Muscle of leg (tissue), 11 donors: ENCODE data around the gene CASS4. TPM values are rescaled to one million over a fixed set of nuclear protein-coding genes. Genes with fewer than 3 reads are reported as not detected.
"Not testable (repeated sequence)": the region's sequence is repeated elsewhere in the genome, so short reads cannot be mapped to it uniquely, and the experiment has no call there.

Experiments used
- DNase-seq: peaks from one replicate; pipeline ENCODE4 v3.0.0; 2013
- H3K27ac ChIP-seq: one replicate; pipeline ENCODE4 v1.5.1; 2013; ENCODE audit warnings: mild to moderate bottlenecking, low read length, control low read depth
- H3K27me3 ChIP-seq: one replicate; pipeline ENCODE4 v1.6.1; 2013; ENCODE audit warnings: low read length; ENCODE audit not compliant: control insufficient read depth, insufficient read depth
- H3K36me3 ChIP-seq: one replicate; pipeline ENCODE4 v1.6.1; 2013; ENCODE audit warnings: low read length; ENCODE audit not compliant: control insufficient read depth, insufficient read depth
- H3K4me1 ChIP-seq: one replicate; pipeline ENCODE4 v1.6.1; 2013; ENCODE audit warnings: low read length; ENCODE audit not compliant: control insufficient read depth, insufficient read depth
- H3K4me3 ChIP-seq: one replicate; pipeline ENCODE4 v1.5.1; 2013; ENCODE audit warnings: low read length, control low read depth
- H3K9me3 ChIP-seq: replicated peaks from 2 replicates; pipeline ENCODE4 v1.6.1; 2013; ENCODE audit warnings: low read depth, low read length; ENCODE audit not compliant: control insufficient read depth
- WGBS: methylation state at CpG from one replicate; pipeline ENCODE4 v1.1.5; 2013; ENCODE audit warnings: missing lambda C conversion rate; ENCODE audit not compliant: insufficient coverage; 5-methylcytosine and 5-hydroxymethylcytosine counted together
- polyA plus RNA-seq, 8 donors: library from polyadenylated mRNA; unstranded; fragments of 120-200 nt; gene quantifications; one replicate each; pipeline versions ENCODE4 v1.2.1 to v1.2.3, GENCODE V29; 2013; ENCODE audit warnings: inconsistent platforms in 1 of 8, low replicate concordance in 1 of 8; ENCODE audit not compliant: insufficient read length in 8 of 8, insufficient read depth in 1 of 8
- total RNA-seq: library from RNA; stranded (reverse); fragments of 120-200 nt; gene quantifications from one replicate; pipeline ENCODE4 v1.2.4, GENCODE V29; 2013

Gene CASS4
- total and polyA plus RNA-seq, 9 donors, result 4.8 to 8.1 (median 6.4) TPM

DNA sequence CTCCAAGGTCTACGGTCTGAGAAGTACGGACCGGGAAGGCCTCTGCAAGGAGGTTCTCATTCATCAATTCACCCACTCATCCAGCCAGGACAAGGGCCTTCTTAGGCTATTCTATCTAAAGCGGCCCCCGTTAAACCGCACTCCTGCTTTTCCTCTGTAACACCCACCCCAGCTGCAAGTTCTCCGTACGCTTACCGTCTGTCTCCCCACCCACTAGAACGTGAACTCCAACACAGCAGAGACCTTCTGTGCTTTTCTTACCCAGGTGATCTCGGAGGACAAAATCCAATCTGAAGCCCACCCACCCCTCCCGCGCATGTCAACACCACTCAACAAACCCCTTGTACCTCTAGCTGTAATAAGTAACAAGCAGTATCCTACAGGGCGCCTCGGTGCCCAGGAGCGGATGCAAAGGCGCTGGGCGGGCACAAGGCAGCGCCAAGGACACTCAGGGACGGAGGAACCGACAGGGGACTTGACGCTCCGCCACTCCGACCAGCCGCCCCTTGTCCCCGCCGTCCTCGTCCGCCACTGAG is 20.4 kb upstream of the CASS4 start:
- H3K27ac ChIP-seq, result peak overlapping the region; percentile 95
- H3K36me3 ChIP-seq, result peaks cover 24% of the 10 kb centered on the region
- DNase-seq, result no peak
- peak overlapping the region; percentile 71 for H3K4me3 ChIP-seq
- WGBS, result under 1% methylated on average over 27 of the region's 29 CpGs
- no peaks in the 10 kb centered on the region for H3K27me3 ChIP-seq
- H3K9me3 ChIP-seq, result no peaks in the 10 kb centered on the region
- H3K4me1 ChIP-seq, result peaks cover 14% of the 10 kb centered on the region

DNA sequence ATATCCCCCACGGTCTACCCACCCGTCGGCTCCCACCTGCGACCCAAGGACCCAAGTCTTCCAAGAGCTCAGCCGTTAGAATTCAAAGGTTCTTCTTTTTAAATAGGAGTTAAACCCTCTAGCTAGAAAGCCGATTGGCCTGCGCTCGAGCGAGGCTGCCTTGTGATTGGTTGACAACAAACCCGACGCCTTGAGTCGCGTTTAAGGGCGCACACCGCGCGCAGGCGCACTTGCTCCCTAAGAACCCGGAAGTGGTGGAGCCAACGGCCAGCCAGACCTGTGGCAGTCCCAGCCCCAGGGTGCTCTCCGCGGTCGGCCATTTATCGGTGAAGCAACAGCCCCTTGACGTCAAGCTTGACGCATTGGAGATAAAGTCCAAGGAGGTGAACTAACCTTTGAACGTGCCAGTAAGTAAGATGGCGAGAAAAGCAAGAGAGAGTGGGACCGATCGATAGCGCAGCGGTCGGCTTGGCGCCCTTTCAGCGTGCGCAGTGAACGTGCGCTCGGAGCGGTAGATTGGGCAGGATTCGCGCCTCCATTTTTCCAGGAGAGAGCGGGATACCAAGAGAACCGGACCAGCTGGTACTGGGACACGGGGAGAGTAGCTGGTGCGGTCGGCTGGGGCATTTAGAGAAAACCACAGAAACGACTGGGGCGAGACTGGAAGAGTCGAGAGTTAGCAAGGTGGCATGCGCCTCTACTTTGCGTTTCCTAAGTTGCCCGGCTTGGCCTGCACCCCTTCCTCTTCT is 19.8 kb upstream of the CASS4 start, which contains the start of the genes AURKA and CSTF1:
Gene AURKA, minus strand, starts transcription at position 84 of the 749 bp plus-strand sequence. CDS start 4,018 bp downstream, outside the sequence.
Gene CSTF1, plus strand, starts transcription at position 514 of the 749 bp plus-strand sequence. CDS start 2,908 bp downstream, outside the sequence.
- Histone ChIP-seq H3K36me3 (peaks cover 30% of the 10 kb centered on the region), H3K9me3 (no peaks in the 10 kb centered on the region), H3K27me3 (no peaks in the 10 kb centered on the region)

DNA sequence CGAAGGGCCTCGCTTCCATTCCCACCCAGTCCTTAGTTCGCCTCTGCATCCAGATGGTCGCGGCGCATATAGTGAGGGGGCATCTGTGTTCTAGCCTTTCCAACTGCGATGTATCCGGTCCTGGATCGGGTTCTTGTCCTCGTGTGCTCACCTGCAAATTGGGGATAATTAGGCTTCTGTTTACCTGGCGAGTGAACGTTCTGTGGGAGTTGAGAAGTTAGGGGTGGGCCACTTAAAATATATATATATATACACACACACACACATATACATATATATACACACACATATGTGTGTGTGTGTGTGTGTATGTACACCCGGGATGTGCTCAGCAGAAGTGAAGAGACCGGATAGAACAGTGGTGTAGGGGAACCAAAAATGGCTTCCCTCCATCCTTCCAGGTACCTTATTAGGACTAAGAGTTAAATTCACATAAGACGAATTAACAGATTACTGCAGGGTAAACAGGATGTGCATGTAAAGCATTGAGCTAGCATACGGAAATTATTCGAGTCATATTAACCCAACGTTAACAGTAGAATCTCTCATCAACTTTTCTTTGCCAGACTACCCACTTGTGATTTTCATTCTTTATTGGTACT is 19.1 kb upstream of the CASS4 start:
- H3K9me3 ChIP-seq, result no peaks in the 10 kb centered on the region
- WGBS, result no CpG with 5 or more reads among the region's 18 CpGs
- H3K36me3 ChIP-seq, result peaks cover 35% of the 10 kb centered on the region
- H3K4me3 ChIP-seq, result peak overlapping the region; percentile 71
- no peaks in the 10 kb centered on the region for H3K27me3 ChIP-seq
- H3K4me1 ChIP-seq, result peaks cover 14% of the 10 kb centered on the region
- no peak for DNase-seq
- peak overlapping the region; percentile 95 for H3K27ac ChIP-seq

More for the DNA sequence above, 19.8 kb upstream of the CASS4 start, which contains the start of the genes AURKA and CSTF1:
- Histone ChIP-seq H3K27ac (peak within 1 kb of the TSS; percentile 95), H3K4me3 (peak within 1 kb of the TSS; percentile 71), H3K4me1 (peaks cover 14% of the 10 kb centered on the region)
- under 1% methylated on average over 53 of the region's 53 CpGs for WGBS
- DNase-seq, result peak; percentile 100

DNA sequence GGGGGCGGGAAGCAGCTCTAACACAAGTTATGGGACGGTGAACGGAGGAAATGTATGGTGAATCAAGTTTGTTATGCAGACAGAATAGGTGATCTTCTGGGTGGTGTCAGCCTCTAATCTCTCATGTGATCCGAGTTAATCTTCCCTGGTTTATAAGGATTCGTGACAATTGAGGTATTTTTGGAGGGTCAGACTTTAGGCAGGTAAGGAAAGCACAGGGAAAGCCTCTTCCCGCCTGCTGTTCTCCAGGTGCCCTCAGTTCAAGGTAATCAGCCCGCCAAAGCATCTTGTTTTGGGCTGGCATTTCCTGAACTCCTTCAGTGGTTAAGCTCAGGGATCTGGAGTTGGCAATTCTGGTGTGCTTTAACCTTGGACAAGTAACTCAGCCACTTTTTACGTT is 18.4 kb upstream of the CASS4 start:
- H3K4me3 ChIP-seq, result peak overlapping the region; percentile 71
- H3K36me3 ChIP-seq, result peaks cover 36% of the 10 kb centered on the region

DNA sequence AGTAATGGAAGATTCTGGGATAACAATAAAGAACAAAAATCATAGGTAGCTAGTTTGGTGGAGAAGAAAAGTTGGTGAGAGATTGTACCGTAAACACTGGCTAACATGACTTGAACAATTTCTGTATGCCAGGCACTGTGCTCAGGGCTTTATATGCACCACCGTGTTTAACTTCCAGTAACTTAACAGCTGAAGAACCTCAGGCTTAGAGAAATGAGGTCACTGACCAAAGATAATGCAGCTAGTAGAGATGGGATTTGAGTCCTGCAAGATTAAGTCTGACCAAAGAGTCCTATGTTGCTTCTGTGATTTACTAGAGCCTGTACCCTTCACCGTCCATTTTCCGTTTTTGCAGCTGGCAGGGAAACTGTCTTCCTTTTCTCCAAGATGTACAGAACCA is 16.9 kb upstream of the CASS4 start:
- Histone ChIP-seq H3K27ac (no peak overlapping the region), H3K4me1 (peaks cover 14% of the 10 kb centered on the region), H3K36me3 (peaks cover 37% of the 10 kb centered on the region), H3K9me3 (no peaks in the 10 kb centered on the region), H3K4me3 (no peak overlapping the region), H3K27me3 (no peaks in the 10 kb centered on the region)
- DNase-seq, result peak; percentile 15
- WGBS, result 87% methylated on average over 2 of the region's 4 CpGs

More for the DNA sequence above, 18.4 kb upstream of the CASS4 start:
- Histone ChIP-seq H3K27ac (no peak overlapping the region), H3K4me1 (peaks cover 14% of the 10 kb centered on the region), H3K27me3 (no peaks in the 10 kb centered on the region), H3K9me3 (no peaks in the 10 kb centered on the region)
- WGBS, result 72% methylated on average over 5 of the region's 8 CpGs
- no peak for DNase-seq

DNA sequence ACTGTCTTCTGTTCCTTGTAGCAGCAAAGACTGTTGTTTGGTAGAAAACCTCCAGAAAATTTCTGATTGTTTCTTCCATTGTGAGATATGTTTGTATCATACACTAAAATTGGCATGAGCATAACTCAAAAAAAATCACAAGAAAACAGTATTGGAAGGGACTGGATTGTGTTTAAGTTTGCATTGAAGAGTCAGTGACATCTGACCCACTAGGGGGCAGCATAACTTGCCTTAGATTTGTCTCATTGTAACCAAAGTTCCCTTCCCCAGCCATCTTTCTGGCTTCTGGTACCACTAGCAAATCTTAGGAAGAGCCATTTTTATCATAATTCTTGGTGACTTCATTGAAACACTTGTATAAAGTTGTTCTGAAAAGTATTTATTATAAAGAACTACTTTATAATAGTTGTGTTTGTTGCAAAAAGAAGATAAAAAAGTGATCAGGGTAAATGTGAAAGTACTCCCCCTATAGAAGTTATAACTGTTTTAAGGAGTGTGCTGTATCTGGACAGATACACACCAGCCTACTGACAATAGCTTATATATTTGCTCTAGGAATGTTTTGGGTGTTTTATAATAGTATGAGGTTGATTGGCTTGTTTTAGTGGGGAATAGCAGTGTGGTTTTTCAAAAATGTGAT is 11.9 kb upstream of the CASS4 start:
- no peaks in the 10 kb centered on the region for H3K9me3 ChIP-seq
- H3K4me1 ChIP-seq, result no peaks in the 10 kb centered on the region
- H3K27me3 ChIP-seq, result no peaks in the 10 kb centered on the region
- DNase-seq, result peak; percentile 83
- H3K4me3 ChIP-seq, result no peak overlapping the region
- no peak overlapping the region for H3K27ac ChIP-seq
- H3K36me3 ChIP-seq, result peaks cover 62% of the 10 kb centered on the region

DNA sequence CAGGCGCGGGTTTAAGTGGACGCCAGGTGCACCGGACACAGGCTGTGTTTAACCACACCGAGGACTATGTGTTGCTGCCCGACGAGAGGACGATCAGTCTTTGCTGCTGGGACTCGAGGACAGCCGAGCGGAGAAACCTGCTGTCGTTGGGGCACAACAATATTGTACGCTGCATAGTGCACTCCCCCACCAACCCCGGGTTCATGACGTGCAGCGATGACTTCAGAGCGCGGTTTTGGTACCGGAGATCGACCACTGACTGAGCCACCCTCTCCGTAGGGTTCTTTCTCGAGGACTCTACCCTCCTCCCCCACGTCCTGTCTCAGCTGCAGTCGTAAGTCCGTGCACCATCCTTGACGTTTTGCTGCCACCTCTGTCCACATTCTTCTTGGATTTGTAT is 8.6 kb upstream of the CASS4 start:
- no peak for DNase-seq
- no peaks in the 10 kb centered on the region for H3K4me1 ChIP-seq
- no peak overlapping the region for H3K4me3 ChIP-seq
- WGBS, result 94% methylated on average over 21 of the region's 26 CpGs
- H3K27ac ChIP-seq, result no peak overlapping the region
- no peaks in the 10 kb centered on the region for H3K9me3 ChIP-seq
- no peaks in the 10 kb centered on the region for H3K27me3 ChIP-seq
- H3K36me3 ChIP-seq, result peaks cover 56% of the 10 kb centered on the region

DNA sequence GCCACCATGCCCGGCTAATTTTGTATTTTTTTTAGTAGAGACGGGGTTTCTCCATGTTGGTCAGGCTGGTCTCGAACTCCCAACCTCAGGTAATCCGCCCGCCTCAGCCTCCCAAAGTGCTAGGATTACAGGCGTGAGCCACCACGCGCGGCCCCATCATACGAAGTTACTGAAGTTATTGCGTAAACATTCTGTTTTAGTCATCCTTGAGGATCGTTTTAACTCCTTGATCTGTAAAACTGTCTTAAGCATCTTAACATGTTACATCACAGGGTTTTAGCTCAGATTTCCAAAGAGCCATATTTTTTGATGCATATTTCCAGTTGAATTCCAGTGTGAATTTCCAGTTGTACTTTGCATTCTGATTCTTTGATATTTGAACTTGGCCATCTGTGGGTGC is 6.7 kb upstream of the CASS4 start:
- 98% methylated on average over 11 of the region's 12 CpGs for WGBS
- peaks cover 52% of the 10 kb centered on the region for H3K36me3 ChIP-seq
- H3K9me3 ChIP-seq, H3K4me1 ChIP-seq, H3K27ac ChIP-seq, DNase-seq, H3K4me3 ChIP-seq, H3K27me3 ChIP-seq: not testable (repeated sequence)

DNA sequence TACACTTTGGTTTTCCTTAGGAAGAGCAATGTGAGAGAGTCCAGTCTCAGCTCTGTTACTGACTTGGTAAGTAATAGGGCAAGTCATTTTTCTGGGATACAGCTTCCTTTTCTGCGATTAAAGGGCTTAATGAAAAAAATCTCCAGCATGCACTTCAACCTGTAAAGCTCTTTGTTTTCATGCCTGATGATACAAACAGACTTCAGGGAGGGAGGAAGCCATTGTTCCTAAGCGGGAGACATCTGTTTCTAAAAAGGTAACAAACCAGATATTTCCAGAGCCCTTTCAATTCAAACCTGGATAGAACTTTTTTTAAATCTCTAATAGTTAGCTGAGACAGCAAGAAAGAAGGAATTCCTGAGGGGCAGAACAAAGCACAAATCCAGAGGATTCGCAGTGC is 5.2 kb upstream of the CASS4 start:
- H3K27ac ChIP-seq, result no peak overlapping the region
- H3K4me1 ChIP-seq, result no peaks in the 10 kb centered on the region
- WGBS, result 83% methylated on average over 1 of the region's 3 CpGs
- H3K9me3 ChIP-seq, result no peaks in the 10 kb centered on the region
- H3K27me3 ChIP-seq, result no peaks in the 10 kb centered on the region
- peaks cover 42% of the 10 kb centered on the region for H3K36me3 ChIP-seq
- H3K4me3 ChIP-seq, result no peak overlapping the region
- DNase-seq, result no peak

DNA sequence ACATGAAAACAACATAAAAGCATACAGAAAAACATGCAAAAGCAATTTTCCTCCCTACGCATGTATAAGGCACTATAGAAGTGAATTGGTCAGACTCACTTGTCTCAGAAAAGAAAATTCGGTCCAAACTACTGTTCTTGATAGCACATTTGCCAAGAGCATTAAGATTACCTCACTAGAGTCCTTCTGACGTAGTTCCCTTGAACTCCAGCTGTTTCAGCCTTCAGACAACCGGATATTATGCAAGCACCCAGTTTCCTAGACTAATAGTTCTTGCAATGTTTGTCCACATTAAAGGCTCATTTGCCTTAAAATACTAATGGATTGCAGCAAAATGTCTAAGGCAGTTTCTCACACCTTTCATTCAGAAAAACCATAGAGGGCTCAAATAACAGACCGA is 2.5 kb upstream of the CASS4 start:
- no peaks in the 10 kb centered on the region for H3K9me3 ChIP-seq
- no peak overlapping the region for H3K4me3 ChIP-seq
- WGBS, result 100% methylated on average over 2 of the region's 5 CpGs
- peak; percentile 37 for DNase-seq
- no peaks in the 10 kb centered on the region for H3K4me1 ChIP-seq
- H3K27ac ChIP-seq, result no peak overlapping the region
- no peaks in the 10 kb centered on the region for H3K27me3 ChIP-seq
- peaks cover 29% of the 10 kb centered on the region for H3K36me3 ChIP-seq
